B cell (primary cell): ENCODE results near the gene BTLA. TPM values are rescaled to one million over a fixed set of nuclear protein-coding genes. Genes with fewer than 3 reads are reported as not detected.

Source experiments
- ATAC-seq: fragments of 200-7000 bp; cut with Tn5 transposase; one replicate; pipeline ENCODE4 v1.10.0; 2021; ENCODE audit warnings: low read depth, mild to moderate bottlenecking, moderate number of reproducible peaks, moderate library complexity
- CTCF ChIA-PET: fragments of 350-600 bp; sonication (Branson Sonifier 250); formaldehyde crosslinking; loops from one replicate; lab custom pipeline; 2021; ENCODE audit warnings: antibody characterized with exemption, inconsistent platforms; lab: Charles Lee
- POLR2A ChIA-PET: fragments of 350-600 bp; sonication (Branson Sonifier 250); formaldehyde crosslinking; loops from one replicate; lab custom pipeline; 2021; ENCODE audit warnings: antibody characterized with exemption; lab: Charles Lee
- DNase-seq: peaks from one replicate; pipeline ENCODE4 v3.0.0; 2013
- H2AFZ ChIP-seq: 2 replicates; pipeline ENCODE4 v1.6.1; 2012; ENCODE audit warnings: mild to moderate bottlenecking, low read depth, low read length; ENCODE audit not compliant: insufficient read depth, poor library complexity, severe bottlenecking
- H3K27ac ChIP-seq, 2 donors: 1 replicate in 1 of 2; 2 replicates in 1 of 2; pipeline ENCODE4 v1.5.1; 2012 to 2013; ENCODE audit warnings: low read length in 2 of 2, mild to moderate bottlenecking in 2 of 2, moderate library complexity in 1 of 2
- H3K27me3 ChIP-seq, 4 experiments: fragments of 200-600 bp in 1 of 4; sonication (generic) in 1 of 4; replicated peaks in 1 of 4; 1 replicate in 2 of 4; 2 replicates in 2 of 4; pipeline versions ENCODE4 v1.6.1 to v1.7.0; 2013 to 2016; ENCODE audit warnings: low read length in 3 of 4, mild to moderate bottlenecking in 2 of 4, mixed read lengths in 1 of 4, moderate library complexity in 1 of 4; ENCODE audit not compliant: insufficient read depth in 4 of 4, control insufficient read depth in 3 of 4; ENCODE audit errors: control extremely low read depth in 1 of 4
- H3K36me3 ChIP-seq, 2 experiments: replicated peaks in 1 of 2; 1 replicate in 1 of 2; 2 replicates in 1 of 2; pipeline versions ENCODE4 v1.6.1 to v1.7.1; 2013; ENCODE audit warnings: low read length in 1 of 2; ENCODE audit not compliant: insufficient read depth in 2 of 2, control insufficient read depth in 1 of 2; ENCODE audit errors: control extremely low read depth in 1 of 2, extremely low read depth in 1 of 2
- H3K4me1 ChIP-seq, 2 donors: fragments of 200-600 bp in 1 of 2; sonication (generic) in 1 of 2; 1 replicate in 1 of 2; 2 replicates in 1 of 2; pipeline versions ENCODE4 v1.5.1 to v1.6.1; 2013 to 2017; ENCODE audit warnings: low read length in 2 of 2; ENCODE audit not compliant: control insufficient read depth in 2 of 2, insufficient read depth in 2 of 2
- H3K4me2 ChIP-seq: replicated peaks from 2 replicates; pipeline ENCODE3; 2012; ENCODE audit warnings: mild to moderate bottlenecking, low read depth, low read length; ENCODE audit not compliant: poor library complexity, severe bottlenecking
- H3K4me3 ChIP-seq, 5 experiments: fragments of 200-600 bp in 1 of 5; sonication (generic) in 1 of 5; 1 replicate in 3 of 5; 2 replicates in 2 of 5; pipeline versions ENCODE4 v1.5.1 to v1.7.0; 2011 to 2016; ENCODE audit warnings: low read length in 4 of 5, mild to moderate bottlenecking in 4 of 5, low read depth in 2 of 5, control low read depth in 1 of 5, moderate library complexity in 1 of 5; ENCODE audit not compliant: insufficient read depth in 1 of 5; ENCODE audit errors: control extremely low read depth in 1 of 5, extremely low read depth in 1 of 5
- H3K79me2 ChIP-seq: fragments of 200-600 bp; sonication (generic); one replicate; pipeline ENCODE4 v1.6.0; 2016; ENCODE audit warnings: low read length; ENCODE audit not compliant: control insufficient read depth, insufficient read depth
- H3K9ac ChIP-seq: fragments of 200-600 bp; sonication (generic); 2 replicates; pipeline ENCODE4 v1.6.1; 2017; ENCODE audit warnings: mild to moderate bottlenecking, low read length, moderate library complexity
- H3K9me3 ChIP-seq, 3 donors: one replicate each; pipeline versions ENCODE4 v1.6.1 to v1.7.1; 2013; ENCODE audit warnings: low read length in 2 of 3; ENCODE audit not compliant: control insufficient read depth in 2 of 3, insufficient read depth in 1 of 3; ENCODE audit errors: control extremely low read depth in 1 of 3
- H4K20me1 ChIP-seq: 2 replicates; pipeline ENCODE4 v1.6.0; 2012; ENCODE audit warnings: mild to moderate bottlenecking, low read length; ENCODE audit not compliant: insufficient read depth, control insufficient read depth, poor library complexity, severe bottlenecking
- H3K27ac Mint-ChIP-seq: one replicate; pipeline ENCODE4 v1.8.0; 2021; ENCODE audit warnings: mixed read lengths
- H3K27me3 Mint-ChIP-seq: one replicate; pipeline ENCODE4 v1.8.0; 2021; ENCODE audit warnings: mixed read lengths
- H3K4me1 Mint-ChIP-seq: one replicate; pipeline ENCODE4 v1.8.0; 2021; ENCODE audit warnings: mixed read lengths
- H3K4me3 Mint-ChIP-seq: one replicate; pipeline ENCODE4 v1.8.0; 2021; ENCODE audit warnings: mixed read lengths
- H3K9me3 Mint-ChIP-seq: one replicate; pipeline ENCODE4 v1.8.0; 2022; ENCODE audit warnings: mixed read lengths; ENCODE audit not compliant: insufficient read depth
- CTCF ChIP-seq: fragments of 200-600 bp; IDR thresholded peaks from one replicate; pipeline ENCODE4 v1.8.0; 2022; ENCODE audit warnings: antibody characterized with exemption, mild to moderate bottlenecking
- EZH2 ChIP-seq: IDR thresholded peaks from 2 replicates; pipeline ENCODE4 v1.6.1; 2012; ENCODE audit warnings: borderline replicate concordance, low read depth, mild to moderate bottlenecking, moderate library complexity, low read length; ENCODE audit not compliant: insufficient read depth, poor library complexity, severe bottlenecking
- WGBS: methylation state at CpG from one replicate; pipeline ENCODE4 v1.1.5; 2013; ENCODE audit warnings: missing lambda C conversion rate; ENCODE audit not compliant: insufficient coverage; 5-methylcytosine and 5-hydroxymethylcytosine counted together
- intact Hi-C: fragments of 100-400 bp; cut with micrococcal nuclease; formaldehyde crosslinking; loops from one replicate; pipeline ENCODE4 v1.10.0; 2022
- polyA plus RNA-seq: library from polyadenylated mRNA; depleted of rRNA; stranded (reverse); fragments of >200 nt; gene quantifications from 2 replicates; pipeline ENCODE4 v1.2.3, GENCODE V29; 2012
- total RNA-seq, 2 donors: library from RNA; stranded (reverse); fragments of 120-200 nt in 1 of 2; gene quantifications; 1 replicate in 1 of 2; 2 replicates in 1 of 2; pipeline versions ENCODE4 v1.2.3 to v1.2.4, GENCODE V29; 2013 to 2022

Gene BTLA
- total and polyA plus RNA-seq, 2 donors (not counting 1 experiment from before 2014, with no cell fraction given), result 75.7 to 101 TPM

- no CpG with 5 or more reads among the region's 1 CpG for WGBS
- POLR2A ChIA-PET, result interaction anchor here (0.8 kb wide), 1 partner anchor 26 kb away, joined by 3 read pairs; no protein-coding TSS in a partner anchor
- no peak for DNase-seq
- CTCF ChIA-PET, result interaction anchor here (0.6 to 1.1 kb wide), 6 partner anchors 9 to 336 kb away, joined by 3 to 4 read pairs (median 4); no protein-coding TSS in a partner anchor
- no peaks in the 10 kb centered on the region for H4K20me1 ChIP-seq
- no peak for ATAC-seq
- peaks cover 8 to 84% of the 10 kb centered on the region in 2 experiments for H3K36me3 ChIP-seq
- intact Hi-C loops, result loop anchor here (1.0 to 5.0 kb wide), 3 partner anchors 8 to 340 kb away; partner anchors contain the start of gene GCSAM
- peaks cover 80% of the 10 kb centered on the region for H3K79me2 ChIP-seq
- H3K27ac ChIP-seq, result peak overlapping the region; percentile 66
- no peaks in the 10 kb centered on the region for H3K27me3 Mint-ChIP-seq
- peak overlapping the region; percentile 58 for H3K4me2 ChIP-seq
- TF ChIP-seq EZH2 (no peak), CTCF (no peak)
- peaks cover 78 to 80% of the 10 kb centered on the region in 2 donors for H3K4me1 ChIP-seq
- H3K9me3 ChIP-seq, result peaks cover 0 to 2% (median 2%) of the 10 kb centered on the region in 3 donors
- H3K4me3 Mint-ChIP-seq, result peak overlapping the region; percentile 65
- H3K27me3 ChIP-seq, result no peaks in the 10 kb centered on the region
- H2AFZ ChIP-seq, result no peak overlapping the region
- H3K4me3 ChIP-seq, result peak overlapping the region in 1 of 5 experiments; percentile 41
- H3K4me1 Mint-ChIP-seq, result peaks cover 81% of the 10 kb centered on the region
- peak overlapping the region; percentile 35 for H3K9ac ChIP-seq
- H3K27ac Mint-ChIP-seq, result peak overlapping the region; percentile 96
- H3K9me3 Mint-ChIP-seq, result no peaks in the 10 kb centered on the region
These were observed 26.6 kb downstream of the BTLA start for GRCh38 chr3:112472691-112473090.

GRCh38 chr3:112471596-112472325 is 27.5 kb downstream of the BTLA start:
- no peaks in the 10 kb centered on the region for H3K27me3 ChIP-seq
- ChIA-PET CTCF (no interaction called here), POLR2A (no interaction called here)
- peak overlapping the region; percentile 96 for H3K27ac Mint-ChIP-seq
- H3K4me1 ChIP-seq, result peaks cover 78 to 86% of the 10 kb centered on the region in 2 donors
- TF ChIP-seq CTCF (no peak), EZH2 (no peak)
- H3K79me2 ChIP-seq, result peaks cover 89% of the 10 kb centered on the region
- peak overlapping the region; percentile 48 for H3K4me3 Mint-ChIP-seq
- no peak overlapping the region for H3K4me3 ChIP-seq
- peak overlapping the region; percentile 66 to 73 for H3K27ac ChIP-seq
- intact Hi-C loops, result loop anchor here (5.0 kb wide), 1 partner anchor 339 kb away; the partner anchor contains the start of gene GCSAM
- H3K4me2 ChIP-seq, result peak overlapping the region; percentile 44
- no peaks in the 10 kb centered on the region for H3K9me3 ChIP-seq
- H3K27me3 Mint-ChIP-seq, result no peaks in the 10 kb centered on the region
- H3K4me1 Mint-ChIP-seq, result peaks cover 86% of the 10 kb centered on the region
- peaks cover 8 to 82% of the 10 kb centered on the region in 2 experiments for H3K36me3 ChIP-seq
- no peak overlapping the region for H2AFZ ChIP-seq
- no peaks in the 10 kb centered on the region for H4K20me1 ChIP-seq
- no peaks in the 10 kb centered on the region for H3K9me3 Mint-ChIP-seq
- H3K9ac ChIP-seq, result no peak overlapping the region
- DNase-seq (no peak), ATAC-seq (no peak)
- 100% methylated on average over 1 of the region's 4 CpGs for WGBS
